GM12878 (cell line): Measurements from ENCODE around the gene ARHGAP1. TPM values are rescaled to one million over a fixed set of nuclear protein-coding genes. Genes with fewer than 3 reads are reported as not detected.
A peak's percentile ranks its signal among the peaks of the same experiment; 100 is the strongest.

Experiments
- BCLAF1 ChIP-seq: fragments of 450-650 bp; IDR thresholded peaks from 2 replicates; pipeline ENCODE4 v1.6.1; 2017; ENCODE audit warnings: antibody characterized with exemption, mild to moderate bottlenecking, moderate library complexity
- MEF2A ChIP-seq: IDR thresholded peaks from 2 replicates; pipeline ENCODE4 v1.6.1; 2011; ENCODE audit warnings: low read depth, mild to moderate bottlenecking, low read length, moderate library complexity; ENCODE audit not compliant: insufficient read depth
- NR2F1 ChIP-seq: fragments of 450-650 bp; conservative IDR thresholded peaks from 2 replicates; pipeline ENCODE4 v1.6.1; 2017; ENCODE audit warnings: mild to moderate bottlenecking
- SIN3A ChIP-seq: IDR thresholded peaks from 2 replicates; pipeline ENCODE4 v1.6.1; 2012; ENCODE audit warnings: low read depth, low read length, improper control_type of control experiment
- SP1 ChIP-seq: IDR thresholded peaks from one replicate; pipeline ENCODE4 v1.6.1; 2011; ENCODE audit warnings: low read depth, low read length
- TAF1 ChIP-seq: IDR thresholded peaks from 2 replicates; pipeline ENCODE4 v1.6.1; 2011; ENCODE audit warnings: mild to moderate bottlenecking, low read depth, low read length, borderline replicate concordance
- ZBTB33 ChIP-seq: fragments of 450-650 bp; IDR thresholded peaks from 2 replicates; pipeline ENCODE4 v1.6.1; 2017; ENCODE audit warnings: mild to moderate bottlenecking
- ZBTB40 ChIP-seq: fragments of 450-650 bp; IDR thresholded peaks from 2 replicates; pipeline ENCODE4 v1.6.1; 2016; ENCODE audit warnings: mild to moderate bottlenecking, moderate library complexity, borderline replicate concordance
- polyA plus RNA-seq, 11 experiments: library from polyadenylated mRNA; depleted of rRNA in 4 of 11; unstranded in 6 of 11; stranded (reverse) in 5 of 11; fragments of >200 nt; fragmentation: Nextera tagmentation in 4 of 11; fragmentation: Illumina TruSeq in 1 of 11; extraction: Ambion mirVana in 4 of 11; extraction: Trizol in 1 of 11; gene quantifications; 1 replicate in 1 of 11; 2 replicates in 10 of 11; pipeline versions ENCODE4 v1.2.1 to v1.2.3, GENCODE V29; 2011 to 2016; ENCODE audit warnings: inconsistent platforms in 2 of 11, missing spikeins in 2 of 11, low read depth in 1 of 11
- total RNA-seq, 4 experiments: library from RNA; depleted of rRNA in 3 of 4; stranded (reverse); fragments of >200 nt in 3 of 4; fragmentation: Illumina TruSeq in 1 of 4; extraction: Trizol in 1 of 4; gene quantifications; 2 replicates each; pipeline versions ENCODE4 v1.2.1 to v1.2.3, GENCODE V29; 2013 to 2021
- TF ChIP-seq, protein P1 (sequence below): fragments of 450-650 bp; formaldehyde crosslinking; IDR thresholded peaks from 2 replicates; pipeline ENCODE4 v1.4.0; 2022; ENCODE audit warnings: mild to moderate bottlenecking, moderate library complexity
- TF ChIP-seq, protein P2 (sequence below): fragments of 450-650 bp; IDR thresholded peaks from 2 replicates; pipeline ENCODE4 v1.6.1; 2017; ENCODE audit warnings: mild to moderate bottlenecking, moderate library complexity

The ARHGAP1 gene
- total and polyA plus RNA-seq, 10 of the 15 experiments (the other 5 are each of a cell fraction or from before 2014, with no cell fraction given): 4.3 to 45.5 (median 23.2) TPM

GRCh38 chr11:46700241-46701077 lies at the start of gene ARHGAP1, which contains the start of gene ZNF408 (continued):
- TF ChIP-seq BCLAF1 (no peak), SIN3A (peak; percentile 43; the same call in 1 of the 2 replicates), ZBTB40 (peak; percentile 100), NR2F1 (peak; percentile 90), ZBTB33 (peak; percentile 77; the same call in 1 of the 2 replicates), TAF1 (peak; percentile 78), SP1 (peak; percentile 67), MEF2A (peak; percentile 29; the same call in 1 of the 2 replicates)
- TF ChIP-seq, protein P1, sequence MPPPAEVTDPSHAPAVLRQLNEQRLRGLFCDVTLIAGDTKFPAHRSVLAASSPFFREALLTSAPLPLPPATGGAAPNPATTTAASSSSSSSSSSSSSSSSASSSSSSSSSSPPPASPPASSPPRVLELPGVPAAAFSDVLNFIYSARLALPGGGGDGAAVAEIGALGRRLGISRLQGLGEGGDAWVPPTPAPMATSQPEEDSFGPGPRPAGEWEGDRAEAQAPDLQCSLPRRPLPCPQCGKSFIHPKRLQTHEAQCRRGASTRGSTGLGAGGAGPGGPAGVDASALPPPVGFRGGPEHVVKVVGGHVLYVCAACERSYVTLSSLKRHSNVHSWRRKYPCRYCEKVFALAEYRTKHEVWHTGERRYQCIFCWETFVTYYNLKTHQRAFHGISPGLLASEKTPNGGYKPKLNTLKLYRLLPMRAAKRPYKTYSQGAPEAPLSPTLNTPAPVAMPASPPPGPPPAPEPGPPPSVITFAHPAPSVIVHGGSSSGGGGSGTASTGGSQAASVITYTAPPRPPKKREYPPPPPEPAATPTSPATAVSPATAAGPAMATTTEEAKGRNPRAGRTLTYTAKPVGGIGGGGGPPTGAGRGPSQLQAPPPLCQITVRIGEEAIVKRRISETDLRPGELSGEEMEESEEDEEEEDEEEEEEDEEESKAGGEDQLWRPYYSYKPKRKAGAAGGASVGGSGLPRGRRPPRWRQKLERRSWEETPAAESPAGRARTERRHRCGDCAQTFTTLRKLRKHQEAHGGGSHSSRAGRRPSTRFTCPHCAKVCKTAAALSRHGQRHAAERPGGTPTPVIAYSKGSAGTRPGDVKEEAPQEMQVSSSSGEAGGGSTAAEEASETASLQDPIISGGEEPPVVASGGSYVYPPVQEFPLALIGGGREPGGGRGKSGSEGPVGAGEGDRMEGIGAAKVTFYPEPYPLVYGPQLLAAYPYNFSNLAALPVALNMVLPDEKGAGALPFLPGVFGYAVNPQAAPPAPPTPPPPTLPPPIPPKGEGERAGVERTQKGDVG (CRISPR knock-in tag): no peak
- TF ChIP-seq, protein P2, sequence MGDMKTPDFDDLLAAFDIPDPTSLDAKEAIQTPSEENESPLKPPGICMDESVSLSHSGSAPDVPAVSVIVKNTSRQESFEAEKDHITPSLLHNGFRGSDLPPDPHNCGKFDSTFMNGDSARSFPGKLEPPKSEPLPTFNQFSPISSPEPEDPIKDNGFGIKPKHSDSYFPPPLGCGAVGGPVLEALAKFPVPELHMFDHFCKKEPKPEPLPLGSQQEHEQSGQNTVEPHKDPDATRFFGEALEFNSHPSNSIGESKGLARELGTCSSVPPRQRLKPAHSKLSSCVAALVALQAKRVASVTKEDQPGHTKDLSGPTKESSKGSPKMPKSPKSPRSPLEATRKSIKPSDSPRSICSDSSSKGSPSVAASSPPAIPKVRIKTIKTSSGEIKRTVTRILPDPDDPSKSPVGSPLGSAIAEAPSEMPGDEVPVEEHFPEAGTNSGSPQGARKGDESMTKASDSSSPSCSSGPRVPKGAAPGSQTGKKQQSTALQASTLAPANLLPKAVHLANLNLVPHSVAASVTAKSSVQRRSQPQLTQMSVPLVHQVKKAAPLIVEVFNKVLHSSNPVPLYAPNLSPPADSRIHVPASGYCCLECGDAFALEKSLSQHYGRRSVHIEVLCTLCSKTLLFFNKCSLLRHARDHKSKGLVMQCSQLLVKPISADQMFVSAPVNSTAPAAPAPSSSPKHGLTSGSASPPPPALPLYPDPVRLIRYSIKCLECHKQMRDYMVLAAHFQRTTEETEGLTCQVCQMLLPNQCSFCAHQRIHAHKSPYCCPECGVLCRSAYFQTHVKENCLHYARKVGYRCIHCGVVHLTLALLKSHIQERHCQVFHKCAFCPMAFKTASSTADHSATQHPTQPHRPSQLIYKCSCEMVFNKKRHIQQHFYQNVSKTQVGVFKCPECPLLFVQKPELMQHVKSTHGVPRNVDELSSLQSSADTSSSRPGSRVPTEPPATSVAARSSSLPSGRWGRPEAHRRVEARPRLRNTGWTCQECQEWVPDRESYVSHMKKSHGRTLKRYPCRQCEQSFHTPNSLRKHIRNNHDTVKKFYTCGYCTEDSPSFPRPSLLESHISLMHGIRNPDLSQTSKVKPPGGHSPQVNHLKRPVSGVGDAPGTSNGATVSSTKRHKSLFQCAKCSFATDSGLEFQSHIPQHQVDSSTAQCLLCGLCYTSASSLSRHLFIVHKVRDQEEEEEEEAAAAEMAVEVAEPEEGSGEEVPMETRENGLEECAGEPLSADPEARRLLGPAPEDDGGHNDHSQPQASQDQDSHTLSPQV: peak; percentile 65; the same call in 1 of the 2 replicates
